Measurements from ENCODE around the gene SLC25A1. TPM values are rescaled to one million over a fixed set of nuclear protein-coding genes. Genes with fewer than 3 reads are reported as not detected.

Gene SLC25A1
- polyA plus RNA-seq, 1 of the 3 experiments (the other 2 are of a cell fraction) = 44.7 TPM

DNA sequence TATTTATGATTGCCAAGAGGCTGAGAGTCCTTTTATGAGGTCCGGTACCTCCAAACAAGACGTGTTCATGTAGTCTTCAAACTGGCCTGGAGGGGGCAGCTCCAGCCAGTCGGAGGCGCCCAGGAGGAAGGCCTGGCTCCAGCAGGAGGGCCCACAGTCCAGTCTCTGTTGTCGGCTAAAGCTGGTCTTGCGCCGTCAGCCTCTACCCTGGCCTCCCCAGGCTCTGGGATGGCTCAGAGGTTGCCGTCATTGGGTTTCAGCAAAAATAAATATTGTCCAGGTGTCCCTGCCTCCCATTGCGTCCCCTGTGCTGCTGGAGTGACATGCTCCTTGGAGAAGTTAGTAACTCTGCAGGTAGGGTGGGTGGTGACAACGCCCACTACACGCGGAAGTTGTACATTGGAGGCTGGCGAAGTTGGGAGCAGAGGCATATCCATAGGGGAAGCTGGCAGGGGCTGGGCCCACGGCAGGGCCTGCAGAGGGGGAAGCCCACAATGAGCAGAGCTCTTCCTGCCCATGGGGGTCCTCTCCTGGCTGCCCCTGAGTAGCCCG, 1.0 kb upstream of the SLC25A1 start:
- CTCF ChIA-PET = interaction anchor here (0.7 to 3.0 kb wide), 39 partner anchors 9 to 460 kb away, joined by 3 to 28 read pairs (median 4); partner anchors contain the start of genes C22orf39, CDC45, CLTCL1 and HIRA
- 49% methylated on average over 12 of the region's 15 CpGs for WGBS (ENCODE audit: low lambda C conversion rate)
- no peaks in the 10 kb centered on the region for H3K9me2 ChIP-seq
- H3K9me3 ChIP-seq = no peaks in the 10 kb centered on the region
- peak overlapping the region; percentile 87 for H3K4me2 ChIP-seq
- peak overlapping the region; percentile 37 to 86; a peak in 2 of 4 replicates for H3K27ac ChIP-seq (ENCODE audit: low read depth in 2 of 2, low read length in 1 of 2)
- TF ChIP-seq SMC3 (IDR thresholded peaks at IDR 0.05; ENCODE audit: low read depth, low read length) (peak; percentile 71), CTCF (IDR thresholded peaks at IDR 0.05) (peak; percentile 72), RAD21 (IDR thresholded peaks at IDR 0.05; ENCODE audit: low read length) (peak; percentile 86), ELF1 (IDR thresholded peaks at IDR 0.05) (no peak)
- POLR2A ChIA-PET = interaction anchor here (1.0 to 2.2 kb wide), 6 partner anchors 15 to 252 kb away, joined by 3 to 7 read pairs (median 4); partner anchors contain the start of genes CLTCL1, ESS2, HIRA and MRPL40
- H3K36me3 ChIP-seq (replicated peaks in 1 of 2; ENCODE audit: control insufficient read depth in 1 of 2, insufficient read depth in 2 of 2, low read length in 1 of 2) = peaks cover 0 to 9% of the 10 kb centered on the region in 2 experiments
- peaks cover 14 to 37% of the 10 kb centered on the region in 2 experiments; a peak in 3 of 4 replicates for H3K4me1 ChIP-seq (ENCODE audit: control insufficient read depth in 1 of 2, insufficient read depth in 2 of 2, low read depth in 1 of 2, low read length in 1 of 2)
- H3K79me2 ChIP-seq (ENCODE audit: insufficient read depth) = peaks cover 29% of the 10 kb centered on the region
- peaks cover 4% of the 10 kb centered on the region for H3F3A ChIP-seq (replicated peaks; ENCODE audit: insufficient read depth)
- H3K9ac ChIP-seq = no peak overlapping the region; the same call in 1 of the 2 replicates
- peak; percentile 87 for DNase-seq
- H4K20me1 ChIP-seq (ENCODE audit: insufficient read depth) = peaks cover 7% of the 10 kb centered on the region; the same call in 1 of the 2 replicates
- H3K27me3 ChIP-seq (ENCODE audit: insufficient read depth) = no peaks in the 10 kb centered on the region
- H2AFZ ChIP-seq (ENCODE audit: low read depth) = peak overlapping the region; percentile 78
- peak overlapping the region; percentile 80 to 84 for H3K4me3 ChIP-seq (ENCODE audit: low read depth in 2 of 2, low read length in 1 of 2)

- TF ChIP-seq JUND (IDR thresholded peaks at IDR 0.05) (no peak), ELF1 (IDR thresholded peaks at IDR 0.05) (peak; percentile 66), CHD2 (IDR thresholded peaks at IDR 0.05; ENCODE audit: low read length, partially characterized antibody) (peak; percentile 8)
- H3K27ac ChIP-seq (ENCODE audit: low read depth in 2 of 2, low read length in 1 of 2) = peak overlapping the region; percentile 22 to 89; a peak in 3 of 4 replicates
- peak; percentile 85 for DNase-seq
Measured at GRCh38 chr22:19178065-19178656, 375 bp downstream of the SLC25A1 start.

More at GRCh38 chr22:19178065-19178656, 375 bp downstream of the SLC25A1 start:
- Histone ChIP-seq H4K20me1 (ENCODE audit: insufficient read depth) (peaks cover 13% of the 10 kb centered on the region; the same call in 1 of the 2 replicates), H3K9me3 (no peaks in the 10 kb centered on the region), H3K4me1 (ENCODE audit: control insufficient read depth in 1 of 2, insufficient read depth in 2 of 2, low read depth in 1 of 2, low read length in 1 of 2) (peaks cover 23 to 51% of the 10 kb centered on the region in 2 experiments; a peak in 3 of 4 replicates), H3K4me3 (ENCODE audit: low read depth in 2 of 2, low read length in 1 of 2) (peak overlapping the region; percentile 80 to 84), H3F3A (replicated peaks; ENCODE audit: insufficient read depth) (peaks cover 4% of the 10 kb centered on the region), H3K36me3 (replicated peaks in 1 of 2; ENCODE audit: control insufficient read depth in 1 of 2, insufficient read depth in 2 of 2, low read length in 1 of 2) (peaks cover 0 to 9% of the 10 kb centered on the region in 2 experiments), H3K9me2 (no peaks in the 10 kb centered on the region), H3K79me2 (ENCODE audit: insufficient read depth) (peaks cover 43% of the 10 kb centered on the region), H3K9ac (peak overlapping the region; percentile 80), H3K27me3 (ENCODE audit: insufficient read depth) (no peaks in the 10 kb centered on the region), H2AFZ (ENCODE audit: low read depth) (0 out of 2 replicates have a peak overlapping the region, but pooled peaks have one; percentile 29), H3K4me2 (peak overlapping the region; percentile 99)
- 0% methylated on average over 14 of the region's 80 CpGs for WGBS (ENCODE audit: low lambda C conversion rate)
- ChIA-PET POLR2A (interaction anchor here (1.0 to 2.2 kb wide), 5 partner anchors 16 to 253 kb away, joined by 3 to 7 read pairs (median 5); partner anchors contain the start of genes CLTCL1, ESS2, HIRA and MRPL40), CTCF (interaction anchor here (1.0 to 3.0 kb wide), 15 partner anchors 17 to 454 kb away, joined by 3 to 28 read pairs (median 9); partner anchors contain the start of genes CLTCL1, HIRA and MRPL40)
